Measurements from ENCODE around the gene CTPS1.

Gene CTPS1

GRCh38 chr1:40969445-40969844, 10.1 kb upstream of the CTPS1 start:
- DNase-seq (ENCODE audit: low read depth in 2 of 2) = no peak

GRCh38 chr1:40971966-40972365, 7.5 kb upstream of the CTPS1 start:
- DNase-seq (ENCODE audit: low read depth in 2 of 2) = no peak

DNA sequence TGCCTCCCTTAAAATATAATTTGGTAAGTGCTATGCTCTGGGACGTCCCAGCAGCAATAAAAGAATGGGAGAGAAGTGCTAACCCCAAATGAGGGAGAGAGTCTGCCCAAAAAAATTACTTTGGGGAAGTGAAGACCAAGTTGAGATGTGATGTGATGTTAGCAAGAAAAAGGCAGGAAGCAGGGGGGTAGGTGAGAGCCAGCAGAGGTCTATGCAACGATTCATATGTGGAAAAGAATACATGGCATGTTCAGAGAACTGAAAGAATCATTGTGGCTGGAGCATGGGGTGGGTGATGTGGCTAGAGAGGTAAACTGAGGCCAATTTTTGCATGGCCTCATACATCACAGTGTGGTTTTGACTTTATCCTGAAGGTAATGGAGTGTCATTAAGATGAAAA, 5.6 kb upstream of the CTPS1 start:
- DNase-seq (ENCODE audit: low read depth in 2 of 2) = no peak

DNA sequence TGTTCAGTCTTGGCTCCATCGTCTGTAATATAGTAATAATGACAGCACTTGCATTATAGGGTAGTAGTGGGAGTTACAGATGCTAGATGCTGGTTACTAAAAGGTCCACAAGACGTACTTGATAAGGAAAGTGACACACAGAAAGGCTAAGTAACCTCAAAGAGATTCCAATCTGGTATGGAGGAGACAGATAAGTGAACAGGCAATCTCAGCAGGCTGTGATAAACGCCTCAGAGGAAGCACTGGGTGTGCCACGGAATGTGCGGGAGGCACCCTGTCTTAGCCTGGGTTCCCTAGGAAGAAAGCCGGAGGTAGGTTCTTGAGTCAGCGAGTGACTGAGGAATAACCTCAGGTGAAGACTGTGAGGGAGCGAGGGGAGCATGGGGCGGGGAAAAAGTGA, 4.6 kb upstream of the CTPS1 start:
- DNase-seq (ENCODE audit: low read depth in 2 of 2) = no peak

- peak; percentile 45 to 47 for DNase-seq (ENCODE audit: low read depth in 2 of 2)
Measured at GRCh38 chr1:40976952-40977690, 2.4 kb upstream of the CTPS1 start.

DNA sequence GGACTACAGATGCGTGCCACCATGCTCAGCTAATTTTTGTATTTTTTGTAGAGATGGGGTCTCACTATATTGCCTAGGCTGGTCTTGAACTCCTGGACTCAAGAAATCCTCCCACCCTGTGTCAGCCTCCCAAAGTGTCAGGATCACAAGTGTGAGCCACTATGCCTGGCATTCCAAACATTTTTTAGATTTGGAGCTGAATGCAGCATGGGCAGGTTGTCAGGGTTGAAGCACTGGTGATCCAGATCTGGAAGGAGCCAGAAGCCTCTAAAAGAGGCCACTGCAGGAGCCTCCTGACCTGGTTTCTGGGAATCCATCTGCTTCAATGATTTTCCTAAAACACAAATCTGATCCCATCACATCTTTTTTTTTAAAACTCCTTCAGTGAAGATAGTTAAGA, 1.8 kb upstream of the CTPS1 start:
- DNase-seq (ENCODE audit: low read depth in 2 of 2) = no peak

DNA sequence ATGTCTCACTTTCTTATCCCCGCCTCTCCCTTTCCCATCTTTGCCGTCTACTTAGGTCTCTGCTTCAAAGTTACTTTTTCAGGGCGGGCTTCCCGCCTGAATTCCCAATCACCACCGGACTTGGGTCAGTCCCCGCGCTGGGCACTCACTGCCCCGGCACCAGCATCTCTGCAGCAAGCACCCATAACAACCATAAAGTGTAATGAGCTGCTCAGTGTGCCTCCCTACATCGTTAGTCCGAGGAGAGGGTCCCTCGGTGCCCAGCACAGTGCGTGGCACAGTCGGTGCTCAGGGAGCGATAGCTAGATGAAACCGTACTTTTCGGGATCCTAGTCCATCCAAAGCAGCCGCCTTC, 633 bp upstream of the CTPS1 start:
- no peak for DNase-seq (ENCODE audit: low read depth in 2 of 2)

GRCh38 chr1:40980068-40980452, 564 bp downstream of the CTPS1 start:
- no peak for DNase-seq (ENCODE audit: low read depth in 2 of 2)

DNA sequence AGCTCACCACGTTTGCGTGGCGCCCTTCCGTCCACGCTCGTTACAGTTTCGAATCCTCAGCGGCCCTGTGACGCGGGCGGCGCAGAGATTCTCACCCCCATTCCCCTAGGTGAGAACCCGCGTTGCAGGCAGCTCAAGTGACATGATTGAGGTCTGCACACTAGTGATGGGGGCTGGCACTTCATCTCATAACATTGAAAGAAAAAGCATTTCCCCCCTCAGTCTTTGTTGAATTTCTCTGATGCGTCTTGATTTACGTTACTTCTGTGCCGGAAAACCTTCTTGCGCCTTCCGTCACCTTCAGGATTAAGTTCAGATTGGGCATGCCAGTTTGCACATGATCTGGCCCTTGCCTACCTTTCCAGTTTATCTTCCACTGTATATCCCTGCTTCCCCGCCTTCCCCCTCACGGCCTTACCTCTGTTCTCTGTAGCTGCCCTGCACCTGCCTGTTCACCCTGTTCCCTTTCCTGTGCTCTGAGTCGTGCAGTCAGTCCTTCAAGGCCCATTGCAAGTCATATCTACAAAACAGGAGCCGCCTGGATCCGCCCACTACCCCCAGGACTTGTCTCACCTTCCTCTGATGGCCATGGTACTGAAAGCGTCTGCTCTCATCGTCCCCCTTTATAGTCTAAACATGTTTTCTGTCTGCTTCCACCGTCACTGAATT, 1.1 kb downstream of the CTPS1 start:
- no peak for DNase-seq (ENCODE audit: low read depth in 2 of 2)

GRCh38 chr1:40981691-40982448, 2.4 kb downstream of the CTPS1 start:
- no peak for DNase-seq (ENCODE audit: low read depth in 2 of 2)

GRCh38 chr1:40982721-40983120, 3.2 kb downstream of the CTPS1 start:
- DNase-seq (ENCODE audit: low read depth in 2 of 2) = no peak

- no peak for DNase-seq (ENCODE audit: low read depth in 2 of 2)
Measured at GRCh38 chr1:40983286-40983685, 3.8 kb downstream of the CTPS1 start.

- no peak for DNase-seq (ENCODE audit: low read depth in 2 of 2)
Measured at GRCh38 chr1:40984066-40984465, 4.6 kb downstream of the CTPS1 start.

DNA sequence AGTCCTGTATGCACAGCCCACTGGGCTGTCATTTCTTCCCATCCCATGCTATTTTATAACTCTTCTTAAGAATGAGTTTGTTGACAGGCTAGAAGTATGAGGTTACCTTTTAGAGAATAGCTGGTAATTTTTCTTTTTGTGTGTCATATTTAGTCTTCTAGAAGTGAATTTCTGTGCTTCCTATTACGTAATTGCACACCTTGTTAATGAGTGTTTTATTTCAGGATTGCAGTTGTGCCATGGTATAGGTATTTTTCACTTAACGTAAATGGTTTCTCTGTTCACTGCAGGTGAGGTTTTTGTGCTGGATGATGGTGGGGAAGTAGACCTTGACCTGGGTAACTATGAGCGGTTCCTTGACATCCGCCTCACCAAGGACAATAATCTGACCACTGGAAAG, 5.0 kb downstream of the CTPS1 start:
- no peak for DNase-seq (ENCODE audit: low read depth in 2 of 2)

- no peak for DNase-seq (ENCODE audit: low read depth in 2 of 2)
Measured at GRCh38 chr1:40985161-40985560, 5.7 kb downstream of the CTPS1 start.

DNA sequence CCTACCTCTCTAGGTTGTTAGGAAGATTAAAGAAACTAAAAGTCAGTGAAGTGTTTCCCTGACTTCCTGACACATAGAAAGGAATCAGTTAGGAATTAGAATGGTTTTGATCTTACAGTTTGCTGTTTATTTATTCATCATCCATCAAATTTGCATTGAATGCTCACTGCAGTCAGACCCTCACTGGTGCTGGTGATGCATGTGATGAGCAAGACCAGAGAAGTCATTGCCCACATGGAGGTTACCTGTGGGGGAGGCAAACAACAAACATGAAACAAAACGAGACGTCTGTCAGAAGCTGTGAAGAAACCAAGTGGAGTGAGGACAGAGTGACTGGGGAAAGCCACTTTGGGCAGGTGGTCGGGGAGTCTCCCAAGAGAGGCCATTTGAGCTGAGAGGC, 6.4 kb downstream of the CTPS1 start:
- DNase-seq (ENCODE audit: low read depth in 2 of 2) = no peak

DNA sequence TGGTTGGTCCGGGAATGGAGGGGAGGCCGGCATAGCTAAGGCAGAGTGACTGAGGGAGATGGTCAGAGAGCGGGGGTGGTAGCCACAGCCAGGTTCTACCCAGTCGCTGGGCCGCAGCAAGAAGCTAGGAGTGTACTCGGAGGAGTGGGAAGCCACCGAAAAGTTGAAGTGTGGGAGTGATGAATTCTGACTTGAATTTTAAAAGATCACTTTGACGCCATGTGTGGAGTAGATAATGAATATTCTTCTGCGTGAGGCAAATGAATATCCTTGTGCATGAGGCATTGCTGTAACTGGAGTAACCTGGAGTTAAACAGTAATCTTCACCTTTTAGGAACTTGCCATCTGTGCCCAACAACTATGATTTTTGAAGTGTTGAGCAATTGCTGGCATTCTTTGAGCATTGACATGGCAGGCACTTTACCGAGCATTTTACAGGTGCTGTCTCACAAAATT, 6.9 kb downstream of the CTPS1 start:
- DNase-seq (ENCODE audit: low read depth in 2 of 2) = no peak

GRCh38 chr1:40986956-40987355, 7.5 kb downstream of the CTPS1 start:
- no peak for DNase-seq (ENCODE audit: low read depth in 2 of 2)

DNA sequence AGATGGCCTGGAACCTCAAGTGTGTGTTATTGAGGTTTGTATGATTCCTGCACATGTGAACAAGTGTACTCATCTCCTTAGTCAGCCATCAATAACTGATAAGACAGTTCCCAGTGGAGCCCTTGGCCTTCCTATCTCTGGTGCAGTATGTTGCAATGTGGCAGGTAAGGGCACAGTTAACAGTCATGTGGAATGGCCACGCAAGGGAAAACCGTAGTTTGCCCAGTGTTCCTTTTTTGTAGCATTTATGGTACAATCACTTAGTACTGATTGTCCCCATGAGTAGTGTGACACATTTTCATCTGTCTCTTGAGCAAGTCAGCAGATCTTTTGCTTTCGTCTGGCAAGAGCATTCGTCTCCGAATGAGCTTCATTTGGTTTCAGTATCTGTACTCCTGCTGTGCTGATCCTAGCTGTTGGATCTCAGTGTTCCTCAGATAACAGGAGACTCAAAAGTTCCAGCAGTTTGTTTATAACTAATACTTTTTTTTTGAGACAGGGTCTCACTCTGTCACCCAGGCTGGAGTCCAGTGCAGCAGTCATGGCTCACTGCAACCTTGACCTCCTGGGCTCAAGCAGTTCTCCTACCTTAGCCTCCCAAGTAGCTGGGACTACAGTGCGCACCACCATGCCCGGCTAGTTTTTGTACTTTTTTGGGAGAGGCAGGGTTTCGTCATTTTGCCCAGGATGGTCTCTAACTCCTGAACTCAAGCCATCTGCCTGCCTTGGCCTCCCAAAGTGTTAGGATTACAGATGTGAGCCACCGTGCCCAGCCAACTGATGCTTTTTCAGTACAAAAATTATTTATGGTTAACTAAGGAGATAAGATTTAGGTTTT, 8.2 kb downstream of the CTPS1 start:
- DNase-seq (ENCODE audit: low read depth in 2 of 2) = no peak

GRCh38 chr1:40988280-40988679, 8.8 kb downstream of the CTPS1 start:
- DNase-seq (ENCODE audit: low read depth in 2 of 2) = no peak

- no peak for DNase-seq (ENCODE audit: low read depth in 2 of 2)
Measured at GRCh38 chr1:40989066-40989465, 9.6 kb downstream of the CTPS1 start.

DNA sequence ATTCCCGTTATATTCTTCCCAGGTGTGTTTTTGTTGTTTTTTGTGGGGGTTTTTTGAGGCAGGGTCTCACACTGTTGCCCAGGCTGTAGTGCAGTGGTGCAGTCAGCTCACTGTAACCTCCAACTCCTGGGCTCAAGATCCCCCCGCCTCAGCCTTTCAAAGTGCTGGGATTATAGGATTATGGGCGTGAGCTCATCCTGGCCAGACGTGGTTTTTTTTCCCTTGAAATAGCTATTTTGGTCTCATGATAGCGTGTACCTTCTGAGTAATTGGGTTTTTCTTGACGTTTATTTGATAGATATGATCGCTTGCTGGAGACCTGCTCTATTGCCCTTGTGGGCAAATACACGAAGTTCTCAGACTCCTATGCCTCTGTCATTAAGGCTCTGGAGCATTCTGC, 17.6 kb downstream of the CTPS1 start:
- DNase-seq (ENCODE audit: low read depth in 2 of 2) = no peak
